NB4 (cell line): Measurements from ENCODE around the gene EIF3I.

ENCODE experiments used
- CTCF ChIP-seq: IDR thresholded peaks from one replicate; pipeline ENCODE4 v1.5.1; 2012; ENCODE audit warnings: low read depth, low read length
- MAX ChIP-seq: IDR thresholded peaks from 2 replicates; pipeline ENCODE4 v1.6.1; 2011; ENCODE audit warnings: low read depth, low read length
- MYC ChIP-seq: IDR thresholded peaks from 2 replicates; pipeline ENCODE4 v1.6.1; 2011; ENCODE audit warnings: low read depth, low read length
- POLR2A ChIP-seq: IDR thresholded peaks from 2 replicates; pipeline ENCODE4 v1.6.1; 2011; ENCODE audit warnings: mild to moderate bottlenecking; ENCODE audit not compliant: insufficient read length; ENCODE audit errors: extremely low read depth

GRCh38 chr1:32221581-32221979 is 627 bp upstream of the EIF3I start:
- TF ChIP-seq CTCF: no peak
- no peak for TF ChIP-seq POLR2A
- TF ChIP-seq MAX: no peak
- TF ChIP-seq MYC: no peak
